Osteoblast (primary cell): ENCODE data around the gene BCL2L1. TPM values are rescaled to one million over a fixed set of nuclear protein-coding genes. Genes with fewer than 3 reads are reported as not detected.

Source experiments
- DNase-seq: peaks from one replicate; pipeline ENCODE4 v3.0.0; 2011; ENCODE audit warnings: low spot score, mixed read lengths; ENCODE audit not compliant: insufficient read length; ENCODE audit errors: missing footprints
- H2AFZ ChIP-seq: 2 replicates; pipeline ENCODE4 v1.6.0; 2011; ENCODE audit warnings: mild to moderate bottlenecking, low read length
- H3K27ac ChIP-seq: 2 replicates; pipeline ENCODE4 v1.5.1; 2011; ENCODE audit warnings: mild to moderate bottlenecking, low read depth, low read length, moderate library complexity
- H3K27me3 ChIP-seq: 2 replicates; pipeline ENCODE4 v1.6.0; 2012; ENCODE audit warnings: mild to moderate bottlenecking, control low read depth, inconsistent platforms, low read length, moderate library complexity; ENCODE audit not compliant: insufficient read depth
- H3K36me3 ChIP-seq: 2 replicates; pipeline ENCODE4 v1.5.1; 2011; ENCODE audit warnings: mild to moderate bottlenecking, low read length, control low read depth, moderate library complexity; ENCODE audit not compliant: insufficient read depth
- H3K4me1 ChIP-seq: 2 replicates; pipeline ENCODE4 v1.5.1; 2011; ENCODE audit warnings: mild to moderate bottlenecking, low read length, control low read depth, moderate library complexity; ENCODE audit not compliant: insufficient read depth
- H3K4me2 ChIP-seq: 2 replicates; pipeline ENCODE4 v1.6.0; 2011; ENCODE audit warnings: mild to moderate bottlenecking, low read length; ENCODE audit not compliant: insufficient read depth
- H3K4me3 ChIP-seq: fragments of 200-600 bp; sonication (generic); 3 replicates; pipeline ENCODE4 v1.5.1; 2012; ENCODE audit warnings: mild to moderate bottlenecking, low read length, inconsistent platforms; ENCODE audit not compliant: insufficient read depth
- H3K79me2 ChIP-seq: 2 replicates; pipeline ENCODE4 v1.6.0; 2012; ENCODE audit warnings: mild to moderate bottlenecking, low read length, control low read depth, inconsistent platforms; ENCODE audit not compliant: insufficient read depth
- H3K9me3 ChIP-seq: 2 replicates; pipeline ENCODE4 v1.5.1; 2011; ENCODE audit warnings: low read depth, low read length, control low read depth
- H4K20me1 ChIP-seq: 2 replicates; pipeline ENCODE4 v1.6.0; 2012; ENCODE audit warnings: mild to moderate bottlenecking, low read length, control low read depth; ENCODE audit not compliant: insufficient read depth
- total RNA-seq: library from RNA; depleted of rRNA; stranded (reverse); fragments of >200 nt; gene quantifications from 2 replicates; pipeline ENCODE4 v1.2.3, GENCODE V29; 2012
- TF ChIP-seq, protein P1 (sequence below): IDR thresholded peaks from 2 replicates; pipeline ENCODE4 v1.5.1; 2011; ENCODE audit warnings: mild to moderate bottlenecking, low read depth, low read length, moderate library complexity; ENCODE audit errors: extremely low read depth

Gene BCL2L1
- total RNA-seq, 1 donor, result 127 TPM

DNA sequence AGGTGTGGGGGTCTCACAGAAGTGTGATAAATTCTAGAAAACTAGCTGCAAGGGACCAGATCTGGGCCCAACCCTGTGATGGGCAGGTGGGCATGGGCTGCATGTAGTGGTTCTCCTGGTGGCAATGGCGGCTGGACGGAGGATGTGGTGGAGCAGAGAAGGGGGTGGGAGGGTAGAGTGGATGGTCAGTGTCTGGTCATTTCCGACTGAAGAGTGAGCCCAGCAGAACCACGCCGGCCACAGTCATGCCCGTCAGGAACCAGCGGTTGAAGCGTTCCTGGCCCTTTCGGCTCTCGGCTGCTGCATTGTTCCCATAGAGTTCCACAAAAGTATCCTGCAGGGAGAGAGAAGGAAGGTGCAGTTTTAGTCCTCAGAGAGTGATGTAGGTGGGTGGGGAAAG is 56.9 kb downstream of the BCL2L1 start:
- Histone ChIP-seq H3K36me3 (peaks cover 35% of the 10 kb centered on the region), H3K4me1 (peaks cover 14% of the 10 kb centered on the region), H3K79me2 (peaks cover 70% of the 10 kb centered on the region), H2AFZ (no peak overlapping the region), H3K27ac (no peak overlapping the region), H4K20me1 (peaks cover 31% of the 10 kb centered on the region), H3K4me2 (no peak overlapping the region), H3K27me3 (no peaks in the 10 kb centered on the region), H3K9me3 (no peaks in the 10 kb centered on the region), H3K4me3 (no peak overlapping the region)
- TF ChIP-seq, protein P1, sequence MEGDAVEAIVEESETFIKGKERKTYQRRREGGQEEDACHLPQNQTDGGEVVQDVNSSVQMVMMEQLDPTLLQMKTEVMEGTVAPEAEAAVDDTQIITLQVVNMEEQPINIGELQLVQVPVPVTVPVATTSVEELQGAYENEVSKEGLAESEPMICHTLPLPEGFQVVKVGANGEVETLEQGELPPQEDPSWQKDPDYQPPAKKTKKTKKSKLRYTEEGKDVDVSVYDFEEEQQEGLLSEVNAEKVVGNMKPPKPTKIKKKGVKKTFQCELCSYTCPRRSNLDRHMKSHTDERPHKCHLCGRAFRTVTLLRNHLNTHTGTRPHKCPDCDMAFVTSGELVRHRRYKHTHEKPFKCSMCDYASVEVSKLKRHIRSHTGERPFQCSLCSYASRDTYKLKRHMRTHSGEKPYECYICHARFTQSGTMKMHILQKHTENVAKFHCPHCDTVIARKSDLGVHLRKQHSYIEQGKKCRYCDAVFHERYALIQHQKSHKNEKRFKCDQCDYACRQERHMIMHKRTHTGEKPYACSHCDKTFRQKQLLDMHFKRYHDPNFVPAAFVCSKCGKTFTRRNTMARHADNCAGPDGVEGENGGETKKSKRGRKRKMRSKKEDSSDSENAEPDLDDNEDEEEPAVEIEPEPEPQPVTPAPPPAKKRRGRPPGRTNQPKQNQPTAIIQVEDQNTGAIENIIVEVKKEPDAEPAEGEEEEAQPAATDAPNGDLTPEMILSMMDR, result no peak
- DNase-seq, result no peak

DNA sequence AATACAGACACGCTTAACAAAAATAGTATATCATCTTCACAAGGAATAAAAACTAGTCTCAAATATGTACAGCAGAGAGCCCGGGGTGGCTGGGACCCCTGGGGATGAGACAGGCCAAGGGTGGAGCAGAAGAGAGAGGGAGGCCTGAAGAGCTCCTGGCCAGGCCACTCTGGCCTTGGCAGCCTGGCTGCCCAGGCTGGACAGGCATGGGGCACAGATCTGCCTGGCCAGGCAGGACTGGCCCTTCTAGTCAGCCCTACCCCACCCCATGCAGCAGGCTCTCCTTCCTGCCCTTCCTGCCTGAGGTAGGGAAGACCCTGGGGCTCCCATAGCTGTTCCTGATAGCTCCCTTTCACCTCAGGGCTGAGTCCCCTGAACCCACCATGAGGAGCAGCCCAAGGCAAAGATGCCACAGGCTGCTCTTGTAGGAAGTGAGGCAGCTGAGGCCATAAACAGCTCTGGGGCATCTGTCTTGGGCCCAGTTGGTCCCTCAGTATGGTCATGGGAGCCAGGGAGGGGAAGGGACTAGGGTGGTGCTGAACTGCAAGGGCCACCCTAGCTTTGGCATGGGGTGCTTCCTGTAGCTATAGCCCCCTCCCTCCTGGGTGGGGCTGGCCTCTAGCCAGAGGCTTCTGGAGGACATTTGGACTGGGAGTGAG is 57.8 kb downstream of the BCL2L1 start:
- peaks cover 14% of the 10 kb centered on the region for H3K4me1 ChIP-seq
- H4K20me1 ChIP-seq, result peaks cover 27% of the 10 kb centered on the region
- H3K9me3 ChIP-seq, result no peaks in the 10 kb centered on the region
- no peak overlapping the region for H3K4me3 ChIP-seq
- H3K79me2 ChIP-seq, result peaks cover 61% of the 10 kb centered on the region
- TF ChIP-seq, protein P1, result no peak
- DNase-seq, result no peak
- no peaks in the 10 kb centered on the region for H3K27me3 ChIP-seq
- no peak overlapping the region for H2AFZ ChIP-seq
- H3K36me3 ChIP-seq, result peaks cover 35% of the 10 kb centered on the region
- H3K27ac ChIP-seq, result peak overlapping the region; percentile 48
- H3K4me2 ChIP-seq, result no peak overlapping the region

DNA sequence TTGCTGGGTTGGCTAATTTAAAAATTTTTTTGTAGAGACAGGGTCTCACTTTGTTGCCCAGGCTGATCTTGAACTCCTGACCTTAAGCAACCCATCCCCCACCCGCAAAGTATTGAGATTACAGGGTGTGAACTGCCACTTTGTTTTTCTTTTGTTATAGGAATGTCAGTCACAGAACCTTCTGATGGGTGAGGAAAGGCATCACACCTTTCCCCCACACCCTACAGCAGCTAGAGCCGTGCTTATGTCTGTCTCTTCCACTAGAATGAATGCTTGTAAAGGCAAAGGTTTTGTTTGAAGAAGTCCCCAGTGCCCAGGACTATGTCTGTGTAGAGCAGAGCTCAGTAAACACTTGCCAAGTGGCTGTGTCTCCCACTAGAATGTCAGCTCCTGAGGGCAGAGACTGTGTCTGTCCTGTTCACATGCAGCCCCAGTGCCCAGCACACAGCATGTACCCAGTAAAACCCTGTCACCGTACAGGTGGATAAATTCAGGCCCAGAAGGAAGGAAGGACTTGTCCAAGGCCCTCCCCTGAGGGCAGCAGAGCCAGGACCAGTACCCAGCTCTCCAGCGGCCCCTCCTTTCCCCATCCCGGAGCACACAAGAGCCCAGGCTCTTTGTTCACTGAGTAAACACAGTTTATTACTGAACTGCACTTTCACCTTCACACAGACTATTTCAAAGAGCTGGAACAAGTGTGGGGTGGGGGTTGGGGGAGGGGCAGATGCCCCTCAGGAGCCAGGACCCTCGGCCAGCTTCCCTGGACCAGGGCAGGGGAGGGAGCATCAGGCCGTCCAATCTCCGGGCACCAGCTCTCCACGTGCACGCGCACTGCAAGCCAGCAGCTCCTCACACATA is 58.6 kb downstream of the BCL2L1 start:
- Histone ChIP-seq H3K9me3 (no peaks in the 10 kb centered on the region), H3K4me1 (peaks cover 14% of the 10 kb centered on the region), H3K27me3 (no peaks in the 10 kb centered on the region), H3K27ac (no peak overlapping the region), H4K20me1 (peaks cover 24% of the 10 kb centered on the region), H3K4me2 (no peak overlapping the region), H3K4me3 (no peak overlapping the region), H2AFZ (no peak overlapping the region), H3K36me3 (peaks cover 33% of the 10 kb centered on the region), H3K79me2 (peaks cover 53% of the 10 kb centered on the region)
- TF ChIP-seq, protein P1, result no peak
- DNase-seq, result no peak

DNA sequence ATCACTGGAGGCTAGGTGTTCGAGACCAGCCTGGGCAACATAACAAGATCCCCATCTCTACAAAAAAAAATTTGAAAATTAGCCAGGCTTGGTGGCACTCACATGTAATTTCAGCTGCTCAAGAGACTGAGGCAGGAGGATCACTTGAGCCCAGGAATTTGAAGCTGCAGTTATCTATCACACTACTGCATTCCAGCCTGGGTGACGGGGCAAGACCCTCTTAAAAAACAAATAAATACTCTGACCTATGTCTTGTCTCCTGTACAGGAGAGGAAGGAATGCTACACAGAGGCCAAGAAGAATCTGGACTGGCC is 59.2 kb downstream of the BCL2L1 start:
- Histone ChIP-seq H4K20me1 (peaks cover 22% of the 10 kb centered on the region), H3K27me3 (no peaks in the 10 kb centered on the region), H3K9me3 (no peaks in the 10 kb centered on the region), H3K4me1 (peaks cover 14% of the 10 kb centered on the region), H3K27ac (no peak overlapping the region), H3K79me2 (peaks cover 49% of the 10 kb centered on the region), H3K4me3 (no peak overlapping the region), H3K36me3 (peaks cover 30% of the 10 kb centered on the region), H3K4me2 (no peak overlapping the region), H2AFZ (no peak overlapping the region)
- no peak for DNase-seq
- TF ChIP-seq, protein P1, result no peak
